HG03135 (cell line): ENCODE results near the gene ADAM19.
A peak's percentile ranks its signal among the peaks of the same experiment; 100 is the strongest.

ENCODE experiments used
- ATAC-seq: cut with Tn5 transposase; IDR thresholded peaks from one replicate; pipeline ENCODE4 v1.9.1; 2021; ENCODE audit warnings: mild to moderate bottlenecking, moderate library complexity; ENCODE audit not compliant: unreplicated experiment

The ADAM19 gene

GRCh38 chr5:157519579-157520253 is 55.9 kb downstream of the ADAM19 start:
- ATAC-seq = no peak

DNA sequence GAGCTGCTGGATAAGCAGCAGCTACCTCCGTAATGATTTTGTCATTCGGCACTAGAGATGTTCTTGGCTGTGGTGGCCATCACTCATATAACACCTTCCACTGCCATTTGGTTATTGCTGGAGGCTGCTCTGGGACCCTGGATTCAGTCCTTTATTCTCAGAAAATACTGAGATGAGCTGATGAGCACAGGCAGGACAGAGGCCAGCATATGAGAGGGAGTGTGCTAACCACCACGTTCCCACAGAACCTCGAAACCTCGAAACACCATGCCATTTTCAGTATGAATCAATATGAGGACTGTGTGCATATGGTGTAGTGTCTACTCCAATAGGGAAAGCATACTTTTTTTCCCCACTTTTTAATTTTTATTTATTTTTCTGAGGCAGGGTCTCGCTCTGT is 56.6 kb downstream of the ADAM19 start:
- no peak for ATAC-seq

GRCh38 chr5:157516626-157517325 is 58.8 kb downstream of the ADAM19 start:
- ATAC-seq = no peak

GRCh38 chr5:157516006-157516405 is 59.6 kb downstream of the ADAM19 start:
- ATAC-seq = no peak

GRCh38 chr5:157514974-157515373 is 60.6 kb downstream of the ADAM19 start:
- ATAC-seq = no peak

- no peak for ATAC-seq
These were observed 62.4 kb downstream of the ADAM19 start for GRCh38 chr5:157513182-157513581.

- no peak for ATAC-seq
These were observed 63.6 kb downstream of the ADAM19 start for GRCh38 chr5:157511651-157512644.

DNA sequence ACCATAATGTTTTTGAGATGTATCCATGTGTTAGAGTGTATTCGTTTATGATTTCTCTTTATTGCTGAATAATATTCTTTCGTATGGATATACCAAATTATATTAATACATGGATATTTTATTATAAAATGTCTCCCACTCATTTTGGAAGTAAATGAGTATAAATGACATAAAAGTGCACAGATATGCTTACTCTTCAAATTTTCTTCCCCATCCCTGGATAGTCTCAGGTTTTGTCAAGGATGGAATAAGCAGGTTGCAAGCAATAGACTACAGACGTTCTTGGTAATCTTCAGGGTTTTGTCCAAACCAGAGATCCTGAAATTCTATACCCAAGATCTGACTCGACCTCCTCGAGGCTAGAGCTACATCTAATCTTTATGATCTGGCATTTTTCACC is 64.9 kb downstream of the ADAM19 start:
- no peak for ATAC-seq

GRCh38 chr5:157509587-157509986 is 66.0 kb downstream of the ADAM19 start:
- ATAC-seq = no peak

- no peak for ATAC-seq
These were observed 66.5 kb downstream of the ADAM19 start for GRCh38 chr5:157509093-157509492.

DNA sequence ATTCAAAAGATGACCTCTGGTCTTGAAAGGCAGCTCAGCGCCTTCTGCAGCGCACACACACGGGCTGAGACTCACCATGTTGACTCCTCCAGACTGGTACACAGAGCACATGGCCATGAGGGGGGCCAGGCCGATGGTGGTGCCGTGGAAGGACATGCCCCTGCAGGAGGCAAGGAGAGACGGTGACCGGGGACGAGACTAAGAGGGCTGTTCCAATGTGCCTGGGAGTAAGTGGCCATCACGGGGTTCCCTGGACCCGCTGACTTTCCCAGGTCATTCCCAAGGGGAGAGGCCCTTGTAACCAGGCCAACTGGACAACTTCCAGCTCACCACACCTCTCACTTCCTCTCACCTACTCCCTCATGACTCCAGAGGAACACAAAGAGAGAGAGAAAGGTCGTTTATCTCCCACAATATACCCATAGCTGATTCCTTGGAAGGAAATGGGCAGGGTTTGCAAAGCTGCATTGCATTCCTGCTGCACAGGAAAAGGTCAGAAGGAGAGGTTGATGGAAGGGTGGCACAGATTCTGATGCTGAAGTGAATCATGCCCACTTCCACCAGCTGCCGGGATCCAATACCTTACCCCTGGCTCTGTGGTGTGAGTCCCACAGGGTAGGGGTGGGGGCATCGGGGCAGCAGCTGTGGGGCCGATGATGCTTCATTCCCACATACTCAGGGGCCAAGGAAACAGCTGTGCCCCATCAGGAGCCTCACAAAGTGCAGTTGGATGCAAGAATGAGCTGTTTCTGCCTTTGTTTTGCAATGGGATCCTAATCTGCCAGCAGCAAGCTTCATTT is 68.4 kb downstream of the ADAM19 start:
- no peak for ATAC-seq

DNA sequence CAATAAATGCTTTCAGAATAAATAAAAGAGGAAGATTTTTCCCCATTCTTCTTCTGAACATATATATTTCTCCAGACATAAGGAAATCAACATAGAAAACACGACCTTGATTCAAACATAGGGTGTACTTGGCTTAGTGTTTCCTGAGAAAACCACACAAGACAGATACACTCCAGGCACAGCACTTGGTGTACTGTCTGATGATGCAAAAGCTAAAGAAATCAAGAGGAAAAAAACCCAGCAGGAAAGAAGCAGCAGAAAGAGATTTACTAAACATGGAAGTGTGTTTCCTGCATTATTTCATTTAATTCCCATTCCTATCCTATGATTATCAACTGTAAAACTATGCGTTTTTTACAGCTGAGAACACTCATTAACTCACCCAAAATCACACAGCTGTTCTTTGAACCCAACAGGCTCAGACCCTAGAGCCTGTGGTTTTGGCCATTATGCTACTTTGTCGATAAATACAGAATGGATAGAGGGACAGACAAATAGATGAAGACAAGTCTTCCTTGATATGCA is 69.4 kb downstream of the ADAM19 start:
- no peak for ATAC-seq

DNA sequence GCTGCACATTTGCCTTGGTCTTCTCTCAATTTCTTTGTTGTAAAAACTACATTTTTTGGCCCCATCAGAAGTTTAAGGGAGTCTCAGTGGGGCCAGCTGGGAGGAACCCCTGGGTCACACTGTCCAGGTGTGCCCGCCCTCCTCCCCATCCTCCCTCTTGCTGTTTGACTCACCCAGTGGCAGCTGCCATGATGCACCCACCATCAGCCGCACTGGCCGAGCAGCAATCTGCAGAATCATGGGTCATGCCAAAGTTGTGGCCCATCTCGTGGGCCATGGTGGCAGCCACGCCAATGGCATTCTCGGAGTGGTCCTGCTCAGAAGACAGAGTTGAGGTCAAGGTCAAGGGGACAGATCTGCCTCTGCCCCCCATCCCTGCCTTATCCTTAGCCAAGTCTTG is 70.1 kb downstream of the ADAM19 start:
- no peak for ATAC-seq

GRCh38 chr5:157504053-157504452 is 71.5 kb downstream of the ADAM19 start:
- no peak for ATAC-seq

GRCh38 chr5:157502143-157502647 is 73.4 kb downstream of the ADAM19 start:
- peak; percentile 80 for ATAC-seq

DNA sequence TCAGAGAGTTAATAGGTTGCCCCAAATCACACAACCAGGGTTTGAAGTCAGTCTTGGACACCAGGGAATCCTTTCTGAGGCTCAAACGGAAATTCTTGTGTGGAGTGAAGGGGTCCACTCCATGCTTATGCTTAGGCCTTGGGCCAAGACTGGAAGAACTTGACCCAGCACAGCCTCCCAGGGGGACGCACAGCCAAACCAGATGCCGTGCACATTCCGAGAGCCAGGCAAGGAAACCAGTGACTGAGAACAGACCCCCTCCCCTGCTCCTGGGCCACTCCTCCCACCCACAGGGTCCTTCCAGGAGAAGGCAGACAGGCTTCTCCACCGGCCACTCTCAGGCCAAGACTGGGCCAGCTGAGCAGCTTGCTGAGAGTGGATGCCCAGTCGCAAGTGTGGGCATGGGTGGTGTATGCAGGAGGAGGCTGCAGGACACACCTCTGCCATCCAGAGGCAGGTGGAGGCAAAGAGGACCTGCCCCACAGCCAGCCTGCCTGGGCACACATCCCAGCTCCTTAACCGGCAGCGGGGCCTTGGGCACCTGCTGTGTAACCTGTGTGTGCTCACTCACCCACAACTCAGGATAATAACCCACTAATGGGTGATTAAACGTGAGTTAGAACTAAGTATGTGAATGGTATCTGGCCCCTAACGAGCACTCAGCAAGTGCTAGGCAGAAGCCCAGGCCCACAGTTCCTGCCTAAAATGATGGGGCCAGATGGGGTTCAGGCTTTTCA is 77.5 kb downstream of the ADAM19 start:
- ATAC-seq = no peak

GRCh38 chr5:157496864-157497263 is 78.7 kb downstream of the ADAM19 start:
- ATAC-seq = no peak

DNA sequence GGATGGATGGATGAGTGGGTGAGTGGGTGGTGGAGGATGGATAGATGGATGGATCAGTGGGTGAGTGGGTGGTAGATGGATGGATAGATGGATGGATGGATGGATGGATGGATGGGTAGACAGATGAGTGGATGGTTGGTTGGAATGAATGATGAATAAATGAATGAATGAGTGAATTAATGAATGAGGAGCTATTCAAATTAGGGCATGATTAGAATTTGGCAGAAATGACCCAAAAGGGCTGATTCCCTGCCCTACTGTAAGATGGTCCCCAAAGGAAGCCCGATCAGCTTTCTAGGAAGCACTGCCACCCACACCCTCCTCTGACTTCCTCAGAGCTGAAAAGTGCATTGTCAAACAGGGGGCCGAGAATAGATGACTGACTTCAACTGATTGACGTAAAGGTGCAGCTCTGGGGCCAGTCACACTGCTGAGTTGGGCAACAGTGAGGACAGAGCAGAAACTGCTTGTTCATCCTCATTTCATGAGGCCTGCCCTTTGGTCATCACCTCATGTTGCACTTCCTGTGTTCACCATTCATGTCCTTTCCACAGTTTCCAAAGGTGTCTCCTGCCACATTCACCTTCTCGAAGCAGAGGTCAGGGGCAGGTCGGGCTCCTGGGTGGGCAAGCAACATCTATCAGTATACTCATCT is 81.3 kb downstream of the ADAM19 start:
- ATAC-seq = no peak

DNA sequence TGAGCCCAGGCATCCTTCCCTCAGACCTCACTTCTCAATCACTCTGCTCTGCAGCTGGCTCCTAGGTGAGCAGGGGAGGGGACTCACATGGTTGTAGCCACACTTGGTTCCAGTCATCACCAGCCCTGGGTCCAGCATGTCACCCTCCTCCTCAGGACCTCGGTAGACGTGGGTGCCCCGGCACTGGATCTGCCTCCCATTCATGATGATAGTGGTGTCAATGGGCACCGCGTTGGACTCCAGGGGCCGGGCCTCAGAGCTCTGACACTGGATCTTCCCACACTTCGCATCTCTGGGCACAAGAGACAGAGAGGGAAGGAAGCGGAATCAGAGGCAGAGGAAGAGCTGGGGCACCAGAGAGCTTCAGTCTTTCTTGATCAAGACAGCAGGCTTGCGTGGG is 82.7 kb downstream of the ADAM19 start:
- ATAC-seq = no peak
